HG02759 (cell line): ENCODE results near the gene PLEKHM2.

Source experiments
- ATAC-seq: cut with Tn5 transposase; IDR thresholded peaks from one replicate; pipeline ENCODE4 v1.9.1; 2021; ENCODE audit warnings: mild to moderate bottlenecking, moderate library complexity; ENCODE audit not compliant: unreplicated experiment

Gene PLEKHM2

GRCh38 chr1:15737324-15738319 is 53.5 kb downstream of the PLEKHM2 start:
- no peak for ATAC-seq

- no peak for ATAC-seq
Measured at GRCh38 chr1:15738416-15739113, 54.4 kb downstream of the PLEKHM2 start.

- ATAC-seq: no peak
Measured at GRCh38 chr1:15739259-15739658, 55.1 kb downstream of the PLEKHM2 start.

- no peak for ATAC-seq
Measured at GRCh38 chr1:15739745-15740144, 55.6 kb downstream of the PLEKHM2 start.

- no peak for ATAC-seq
Measured at GRCh38 chr1:15740924-15741850, 57.1 kb downstream of the PLEKHM2 start.

GRCh38 chr1:15742339-15742801 is 58.2 kb downstream of the PLEKHM2 start, which contains the start of gene TMEM82:
TSS of gene TMEM82 (plus strand) at chr1:15742499. CDS start at chr1:15742560, 61 bp downstream.
- ATAC-seq: no peak

- no peak for ATAC-seq
Measured at GRCh38 chr1:15744122-15744679, 60.1 kb downstream of the PLEKHM2 start.

- ATAC-seq: no peak
Measured at GRCh38 chr1:15747378-15747777, 63.3 kb downstream of the PLEKHM2 start.

- ATAC-seq: no peak
Measured at GRCh38 chr1:15748264-15748663, 64.1 kb downstream of the PLEKHM2 start.

- no peak for ATAC-seq
Measured at GRCh38 chr1:15748690-15749398, 64.7 kb downstream of the PLEKHM2 start.

- no peak for ATAC-seq
Measured at GRCh38 chr1:15749399-15750291, 65.5 kb downstream of the PLEKHM2 start.

GRCh38 chr1:15750924-15751323 is 66.8 kb downstream of the PLEKHM2 start:
- ATAC-seq: no peak

GRCh38 chr1:15751717-15752116 is 67.6 kb downstream of the PLEKHM2 start:
- ATAC-seq: no peak

- no peak for ATAC-seq
Measured at GRCh38 chr1:15753776-15754175, 69.7 kb downstream of the PLEKHM2 start.

GRCh38 chr1:15755021-15755645 is 71.0 kb downstream of the PLEKHM2 start:
- ATAC-seq: no peak

GRCh38 chr1:15755646-15756040 is 71.5 kb downstream of the PLEKHM2 start:
- no peak for ATAC-seq

- ATAC-seq: no peak
Measured at GRCh38 chr1:15756143-15757015, 72.3 kb downstream of the PLEKHM2 start.
